Stomach (tissue), 9 donors: ENCODE measurements around the gene CCDC167. TPM values are rescaled to one million over a fixed set of nuclear protein-coding genes. Genes with fewer than 3 reads are reported as not detected.
A peak's percentile ranks its signal among the peaks of the same experiment; 100 is the strongest.

Experiments
- DNase-seq, 2 donors: peaks; one replicate each; pipeline versions ENCODE4 v3.0.0 to v3.0.0-alpha.2; 2013 to 2019
- H3K27ac ChIP-seq, 5 donors: fragments of 200-600 bp in 4 of 5; sonication (generic) in 4 of 5; one replicate each; pipeline ENCODE4 v1.5.1; 2013 to 2019; ENCODE audit warnings: mild to moderate bottlenecking in 1 of 5, moderate library complexity in 1 of 5
- H3K27me3 ChIP-seq, 3 donors: fragments of 200-600 bp; sonication (generic); one replicate each; pipeline ENCODE4 v1.5.1; 2017 to 2019; ENCODE audit warnings: mixed run types in 1 of 3
- H3K36me3 ChIP-seq, 4 donors: fragments of 200-600 bp; sonication (generic); 1 replicate in 3 of 4; 2 replicates in 1 of 4; pipeline ENCODE4 v1.5.1; 2016 to 2019
- H3K4me1 ChIP-seq, 4 donors: fragments of 200-600 bp; sonication (generic); one replicate each; pipeline ENCODE4 v1.5.1; 2016 to 2019
- H3K4me3 ChIP-seq, 4 donors: fragments of 200-600 bp; sonication (generic) in 3 of 4; one replicate each; pipeline ENCODE4 v1.5.1; 2016 to 2019; ENCODE audit warnings: mild to moderate bottlenecking in 1 of 4
- H3K9me3 ChIP-seq, 4 donors: fragments of 200-600 bp; sonication (generic); one replicate each; pipeline ENCODE4 v1.5.1; 2016 to 2019
- CTCF ChIP-seq, 7 experiments: fragments of 450-650 bp in 4 of 7; fragments of 200-600 bp in 3 of 7; sonication (generic) in 3 of 7; IDR thresholded peaks; one replicate each; pipeline ENCODE4 v1.5.1; 2016 to 2019; ENCODE audit warnings: antibody characterized with exemption in 7 of 7, control low read depth in 2 of 7, mild to moderate bottlenecking in 1 of 7
- EP300 ChIP-seq: sonication (generic); formaldehyde crosslinking; IDR thresholded peaks from one replicate; pipeline ENCODE4 v1.6.1; 2017; ENCODE audit warnings: antibody characterized with exemption
- POLR2A ChIP-seq, 4 donors: fragments of 450-650 bp; IDR thresholded peaks; one replicate each; pipeline ENCODE4 v1.6.1; 2016; ENCODE audit warnings: antibody characterized with exemption in 4 of 4, control low read depth in 2 of 4, mild to moderate bottlenecking in 1 of 4, moderate library complexity in 1 of 4
- POLR2AphosphoS5 ChIP-seq, 3 donors: sonication (generic); formaldehyde crosslinking; IDR thresholded peaks; one replicate each; pipeline ENCODE4 v1.6.1; 2016; ENCODE audit warnings: antibody characterized with exemption in 3 of 3
- WGBS, 5 donors: extraction: QIAGEN DNeasy Blood & Tissue Kit in 3 of 5; methylation state at CpG; one replicate each; pipeline versions ENCODE4 v1.1.5 to v1.1.7; 2013 to 2018; 5-methylcytosine and 5-hydroxymethylcytosine counted together
- intact Hi-C: fragments of 100-400 bp; cut with DNase I; formaldehyde crosslinking; loops from one replicate; pipeline ENCODE4 v1.15.1; 2023; ENCODE audit warnings: low total_unique reads
- polyA plus RNA-seq, 3 donors: library from polyadenylated mRNA; stranded (reverse); fragments of 200-250 nt; gene quantifications; one replicate each; pipeline ENCODE4 v1.2.3, GENCODE V29; 2013
- total RNA-seq, 5 donors: library from RNA; depleted of rRNA; stranded (reverse); fragments of >200 nt; gene quantifications; one replicate each; pipeline versions ENCODE4 v1.1.0 to v1.2.3, GENCODE V29; 2014 to 2016
- donor health status: healthy with polysubstance abuse.
- donor health status: Bipolar disorder and iron deficiency.
- donor health status: healthy.

The CCDC167 gene
- total and polyA plus RNA-seq, 8 donors, result 4.2 to 47.8 (median 42.5) TPM; not detected in 1

- no peak overlapping the region for H3K27ac ChIP-seq
- no peak for TF ChIP-seq POLR2AphosphoS5 (IDR thresholded peaks at IDR 0.05)
- TF ChIP-seq CTCF (IDR thresholded peaks at IDR 0.05), result no peak
- no peak for TF ChIP-seq EP300
- no peak for TF ChIP-seq POLR2A (IDR thresholded peaks at IDR 0.05)
- intact Hi-C loops, result no loop called here
- no peak for DNase-seq
- H3K4me3 ChIP-seq, result no peak overlapping the region
- H3K9me3 ChIP-seq, result no peaks in the 10 kb centered on the region
- H3K36me3 ChIP-seq, result no peaks in the 10 kb centered on the region
- peaks cover under 1 to 3% (median 1%) of the 10 kb centered on the region in 4 donors for H3K4me1 ChIP-seq
- WGBS, 5 donors, result 32 to 50% (median 38%) methylated on average over 5 of the region's 5 CpGs
- H3K27me3 ChIP-seq, result peaks cover 5 to 90% (median 31%) of the 10 kb centered on the region in 3 donors
Observed at GRCh38 chr6:37530297-37530696, 30.6 kb upstream of the CCDC167 start.

- Histone ChIP-seq H3K36me3 (no peaks in the 10 kb centered on the region), H3K27ac (no peak overlapping the region), H3K9me3 (no peaks in the 10 kb centered on the region), H3K27me3 (peaks cover 0 to 72% (median 27%) of the 10 kb centered on the region in 3 donors), H3K4me3 (no peak overlapping the region), H3K4me1 (no peaks in the 10 kb centered on the region)
- no peak for TF ChIP-seq POLR2AphosphoS5 (IDR thresholded peaks at IDR 0.05)
- no peak for TF ChIP-seq POLR2A (IDR thresholded peaks at IDR 0.05)
- intact Hi-C loops, result no loop called here
- no peak for DNase-seq
- 33 to 59% (median 48%) methylated on average over 7 to 8 of the region's 8 CpGs for WGBS, 5 donors
Observed at GRCh38 chr6:37528541-37528940, 28.8 kb upstream of the CCDC167 start.

- peak in 1 of 2 donors; percentile 44 for DNase-seq
- Histone ChIP-seq H3K4me3 (no peak overlapping the region), H3K4me1 (no peaks in the 10 kb centered on the region), H3K27me3 (peaks cover 0 to 66% (median 24%) of the 10 kb centered on the region in 3 donors), H3K9me3 (no peaks in the 10 kb centered on the region), H3K36me3 (no peaks in the 10 kb centered on the region), H3K27ac (no peak overlapping the region)
- intact Hi-C loops, result no loop called here
- TF ChIP-seq CTCF (IDR thresholded peaks at IDR 0.05), result no peak
- WGBS, 5 donors, result 62 to 69% (median 65%) methylated on average over 12 of the region's 12 CpGs
Observed at GRCh38 chr6:37525460-37526357, 26.0 kb upstream of the CCDC167 start.

- H3K36me3 ChIP-seq, result no peaks in the 10 kb centered on the region
- intact Hi-C loops, result no loop called here
- H3K27ac ChIP-seq, result no peak overlapping the region
- TF ChIP-seq POLR2A (IDR thresholded peaks at IDR 0.05) (no peak), EP300 (no peak), CTCF (IDR thresholded peaks at IDR 0.05) (no peak), POLR2AphosphoS5 (IDR thresholded peaks at IDR 0.05) (no peak)
- peaks cover 0 to 60% (median 24%) of the 10 kb centered on the region in 3 donors for H3K27me3 ChIP-seq
- no peak for DNase-seq
- no peak overlapping the region for H3K4me3 ChIP-seq
- 66 to 86% (median 78%) methylated on average over 4 of the region's 4 CpGs for whole genome bisulfite sequencing, 5 donors
- no peaks in the 10 kb centered on the region for H3K4me1 ChIP-seq
- no peaks in the 10 kb centered on the region for H3K9me3 ChIP-seq
Observed at GRCh38 chr6:37524970-37525318, 25.3 kb upstream of the CCDC167 start.
